A673 (cell line): Measurements from ENCODE around the gene POU6F1. TPM values are rescaled to one million over a fixed set of nuclear protein-coding genes. Genes with fewer than 3 reads are reported as not detected.

ENCODE experiments used
- BruUV-seq: library from RNA; stranded (reverse); fragments of 400-500 nt; replicated peaks from 2 replicates; lab custom pipeline; 2021; lab: Mats Ljungman, UMichigan
- CTCF ChIA-PET: fragments of 300-600 bp; sonication (Branson Sonifier 250); formaldehyde crosslinking; loops from one replicate; lab custom pipeline; 2022; ENCODE audit warnings: antibody characterized with exemption; lab: Charles Lee
- POLR2A ChIA-PET: fragments of 300-600 bp; sonication (Branson Sonifier 250); formaldehyde crosslinking; loops from one replicate; lab custom pipeline; 2022; ENCODE audit warnings: antibody characterized with exemption; ENCODE audit not compliant: low non-redundant PET; lab: Charles Lee
- DNase-seq: peaks from one replicate; pipeline ENCODE4 v3.0.0-alpha.2; 2015; ENCODE audit warnings: low spot score
- H3K27ac ChIP-seq: fragments of 200-600 bp; sonication (generic); 2 replicates; pipeline ENCODE4 v1.5.1; 2016; ENCODE audit warnings: mixed run types, low read depth, mild to moderate bottlenecking, mixed read lengths, antibody characterized with exemption, low read length; ENCODE audit not compliant: poor library complexity, severe bottlenecking
- H3K27me3 ChIP-seq: fragments of 200-600 bp; sonication (generic); replicated peaks from 2 replicates; pipeline ENCODE4 v1.6.1; 2017; ENCODE audit warnings: mixed run types, low read depth, mild to moderate bottlenecking, mixed read lengths, antibody characterized with exemption, low read length; ENCODE audit not compliant: insufficient read depth, poor library complexity
- H3K36me3 ChIP-seq: fragments of 200-600 bp; sonication (generic); 2 replicates; pipeline ENCODE4 v1.6.1; 2016; ENCODE audit warnings: mixed run types, mild to moderate bottlenecking, mixed read lengths, antibody characterized with exemption, low read length; ENCODE audit not compliant: insufficient read depth, poor library complexity, severe bottlenecking
- H3K4me1 ChIP-seq: fragments of 200-600 bp; sonication (generic); 2 replicates; pipeline ENCODE4 v1.6.1; 2017; ENCODE audit warnings: mixed run types, mild to moderate bottlenecking, mixed read lengths, antibody characterized with exemption, low read length; ENCODE audit not compliant: insufficient read depth, poor library complexity, severe bottlenecking
- H3K4me3 ChIP-seq: fragments of 200-600 bp; sonication (generic); 2 replicates; pipeline ENCODE4 v1.5.1; 2016; ENCODE audit warnings: low read depth, mixed run types, mild to moderate bottlenecking, mixed read lengths, low read length; ENCODE audit not compliant: poor library complexity, severe bottlenecking
- H3K9me3 ChIP-seq: fragments of 200-600 bp; sonication (generic); 2 replicates; pipeline ENCODE4 v1.6.1; 2016; ENCODE audit warnings: mixed run types, low read depth, mild to moderate bottlenecking, mixed read lengths, antibody characterized with exemption, low read length; ENCODE audit not compliant: poor library complexity, severe bottlenecking
- EZH2 ChIP-seq: fragments of 200-600 bp; sonication (generic); IDR thresholded peaks from 2 replicates; pipeline ENCODE4 v1.6.1; 2017; ENCODE audit warnings: borderline replicate concordance, low read depth, mild to moderate bottlenecking, mixed read lengths, antibody characterized with exemption, low read length; ENCODE audit not compliant: poor library complexity, severe bottlenecking
- intact Hi-C: fragments of 100-400 bp; cut with micrococcal nuclease; formaldehyde crosslinking; loops from one replicate; pipeline ENCODE4 v1.10.0; 2022; ENCODE audit not compliant: unreplicated experiment
- total RNA-seq: library from RNA; stranded (reverse); gene quantifications from 2 replicates; pipeline ENCODE4 v1.2.3, GENCODE V29; 2021
- TF ChIP-seq, protein P1 (sequence below): fragments of 300-800, 200-600 bp; sonication (generic); conservative IDR thresholded peaks from 2 replicates; pipeline ENCODE4 v1.5.1; 2017; ENCODE audit warnings: low read depth, mild to moderate bottlenecking, antibody characterized with exemption, low read length, moderate library complexity, mixed read lengths

Gene POU6F1
- total RNA-seq, 1 experiment from 2014 or later: 13.6 TPM

DNA sequence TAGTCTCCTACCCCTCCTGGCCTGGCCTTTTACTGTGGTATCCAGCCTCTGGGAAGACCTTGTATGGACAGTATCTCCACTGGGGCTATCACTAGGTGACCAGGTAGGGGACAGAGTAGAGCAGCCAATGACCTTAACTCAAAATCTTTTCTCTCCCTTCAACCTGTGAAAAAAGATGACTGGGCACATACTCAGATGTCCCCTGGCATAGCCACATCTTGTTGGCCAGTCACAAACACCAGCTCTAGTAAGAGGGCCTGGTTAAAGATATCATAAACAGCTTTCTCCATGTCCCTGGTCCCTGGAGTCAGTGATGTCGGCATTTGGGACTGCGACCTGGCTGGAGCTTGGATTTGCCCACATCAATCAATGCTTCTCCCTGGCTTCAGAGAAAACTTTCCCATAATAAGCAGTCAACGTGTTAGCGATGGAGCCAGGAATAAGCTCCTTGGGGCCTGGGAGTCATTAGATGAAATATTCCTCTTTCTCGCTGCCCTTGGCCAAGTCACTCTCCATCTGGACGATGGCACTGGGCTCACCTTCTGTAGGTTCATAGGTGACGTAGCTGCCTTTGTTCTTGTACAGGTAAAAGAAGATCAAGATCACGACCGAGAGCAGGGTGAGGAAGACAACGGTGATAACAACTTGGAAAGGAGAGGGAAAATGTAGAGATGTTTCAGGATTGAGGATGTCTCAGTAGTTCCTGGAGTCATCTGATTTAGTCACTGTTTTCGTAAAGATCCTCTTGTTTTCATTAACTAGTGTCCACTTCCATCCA is 27.8 kb upstream of the POU6F1 start:
- Histone ChIP-seq H3K27ac (peak overlapping the region; percentile 77), H3K27me3 (no peaks in the 10 kb centered on the region), H3K36me3 (peaks cover 47% of the 10 kb centered on the region), H3K9me3 (no peaks in the 10 kb centered on the region), H3K4me1 (peaks cover 27% of the 10 kb centered on the region), H3K4me3 (no peak overlapping the region)
- ChIA-PET POLR2A (interaction anchor here (0.6 kb wide), 1 partner anchor 28 kb away, joined by 6 read pairs; the partner anchor contains the start of gene POU6F1), CTCF (no interaction called here)
- TF ChIP-seq, protein P1, sequence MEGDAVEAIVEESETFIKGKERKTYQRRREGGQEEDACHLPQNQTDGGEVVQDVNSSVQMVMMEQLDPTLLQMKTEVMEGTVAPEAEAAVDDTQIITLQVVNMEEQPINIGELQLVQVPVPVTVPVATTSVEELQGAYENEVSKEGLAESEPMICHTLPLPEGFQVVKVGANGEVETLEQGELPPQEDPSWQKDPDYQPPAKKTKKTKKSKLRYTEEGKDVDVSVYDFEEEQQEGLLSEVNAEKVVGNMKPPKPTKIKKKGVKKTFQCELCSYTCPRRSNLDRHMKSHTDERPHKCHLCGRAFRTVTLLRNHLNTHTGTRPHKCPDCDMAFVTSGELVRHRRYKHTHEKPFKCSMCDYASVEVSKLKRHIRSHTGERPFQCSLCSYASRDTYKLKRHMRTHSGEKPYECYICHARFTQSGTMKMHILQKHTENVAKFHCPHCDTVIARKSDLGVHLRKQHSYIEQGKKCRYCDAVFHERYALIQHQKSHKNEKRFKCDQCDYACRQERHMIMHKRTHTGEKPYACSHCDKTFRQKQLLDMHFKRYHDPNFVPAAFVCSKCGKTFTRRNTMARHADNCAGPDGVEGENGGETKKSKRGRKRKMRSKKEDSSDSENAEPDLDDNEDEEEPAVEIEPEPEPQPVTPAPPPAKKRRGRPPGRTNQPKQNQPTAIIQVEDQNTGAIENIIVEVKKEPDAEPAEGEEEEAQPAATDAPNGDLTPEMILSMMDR: no peak
- no peak for TF ChIP-seq EZH2
- intact Hi-C loops: no loop called here
- no peak for DNase-seq
- BruUV-seq: TSS peak; percentile 79

DNA sequence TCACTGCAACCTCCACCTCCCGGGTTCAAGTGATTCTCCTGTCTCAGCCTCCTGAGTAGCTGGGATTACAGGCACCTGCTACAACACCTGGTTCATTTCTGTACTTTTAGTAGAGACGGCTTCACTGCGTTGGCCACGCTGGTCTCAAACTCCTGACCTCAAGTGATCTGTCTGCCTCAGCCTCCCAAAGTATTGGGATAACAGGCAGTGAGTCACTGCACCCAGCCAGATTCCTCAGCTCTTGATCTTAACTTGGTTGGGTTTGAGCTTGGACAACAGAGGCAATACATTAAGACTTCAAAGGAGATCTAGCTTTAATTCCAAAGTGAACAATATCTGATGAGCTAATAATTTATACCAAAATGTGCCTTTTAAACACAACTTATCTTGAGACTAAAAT is 26.4 kb upstream of the POU6F1 start:
- Histone ChIP-seq H3K9me3 (no peaks in the 10 kb centered on the region), H3K36me3 (peaks cover 54% of the 10 kb centered on the region), H3K27me3 (no peaks in the 10 kb centered on the region), H3K27ac (no peak overlapping the region), H3K4me1 (peaks cover 35% of the 10 kb centered on the region), H3K4me3 (no peak overlapping the region)
- intact Hi-C loops: no loop called here
- no TSS peak for BruUV-seq
- TF ChIP-seq, protein P1: no peak
- TF ChIP-seq EZH2: no peak
- POLR2A ChIA-PET: no interaction called here
- CTCF ChIA-PET: no interaction called here
- DNase-seq: no peak

DNA sequence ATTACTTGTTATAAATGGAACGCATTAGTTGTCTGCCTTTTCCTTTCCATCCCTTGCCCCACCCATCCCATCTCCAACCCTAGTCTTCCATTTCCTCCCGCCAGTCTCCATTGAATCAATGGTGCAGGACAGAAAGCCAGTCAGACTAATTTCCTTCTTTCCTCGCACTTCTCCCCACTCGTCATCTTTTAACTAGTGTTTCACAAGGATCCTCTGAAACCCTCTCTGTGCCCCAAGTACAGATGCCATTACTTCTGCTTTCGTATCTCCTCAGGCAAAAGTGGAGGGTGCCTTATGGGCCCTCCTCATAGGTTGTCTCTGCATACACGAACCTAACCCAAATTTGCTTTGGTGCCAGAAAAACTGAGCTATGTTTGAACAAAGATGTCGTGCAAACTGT is 25.0 kb upstream of the POU6F1 start:
- ChIA-PET CTCF (no interaction called here), POLR2A (interaction anchor here (0.6 kb wide), 1 partner anchor 215 kb away, joined by 5 read pairs; no protein-coding TSS in a partner anchor)
- TF ChIP-seq, protein P1: no peak
- TF ChIP-seq EZH2: no peak
- BruUV-seq: TSS peak; percentile 9
- no peak overlapping the region for H3K27ac ChIP-seq
- no peak for DNase-seq
- peaks cover 54% of the 10 kb centered on the region for H3K36me3 ChIP-seq
- H3K4me3 ChIP-seq: no peak overlapping the region
- H3K27me3 ChIP-seq: no peaks in the 10 kb centered on the region
- intact Hi-C loops: no loop called here
- no peaks in the 10 kb centered on the region for H3K9me3 ChIP-seq
- peaks cover 33% of the 10 kb centered on the region for H3K4me1 ChIP-seq
